GM21447 (cell line): ENCODE data around the gene AKR7A2.

Source experiments
- ATAC-seq: cut with Tn5 transposase; IDR thresholded peaks from one replicate; pipeline ENCODE4 v1.9.1; 2021; ENCODE audit not compliant: unreplicated experiment

The AKR7A2 gene

DNA sequence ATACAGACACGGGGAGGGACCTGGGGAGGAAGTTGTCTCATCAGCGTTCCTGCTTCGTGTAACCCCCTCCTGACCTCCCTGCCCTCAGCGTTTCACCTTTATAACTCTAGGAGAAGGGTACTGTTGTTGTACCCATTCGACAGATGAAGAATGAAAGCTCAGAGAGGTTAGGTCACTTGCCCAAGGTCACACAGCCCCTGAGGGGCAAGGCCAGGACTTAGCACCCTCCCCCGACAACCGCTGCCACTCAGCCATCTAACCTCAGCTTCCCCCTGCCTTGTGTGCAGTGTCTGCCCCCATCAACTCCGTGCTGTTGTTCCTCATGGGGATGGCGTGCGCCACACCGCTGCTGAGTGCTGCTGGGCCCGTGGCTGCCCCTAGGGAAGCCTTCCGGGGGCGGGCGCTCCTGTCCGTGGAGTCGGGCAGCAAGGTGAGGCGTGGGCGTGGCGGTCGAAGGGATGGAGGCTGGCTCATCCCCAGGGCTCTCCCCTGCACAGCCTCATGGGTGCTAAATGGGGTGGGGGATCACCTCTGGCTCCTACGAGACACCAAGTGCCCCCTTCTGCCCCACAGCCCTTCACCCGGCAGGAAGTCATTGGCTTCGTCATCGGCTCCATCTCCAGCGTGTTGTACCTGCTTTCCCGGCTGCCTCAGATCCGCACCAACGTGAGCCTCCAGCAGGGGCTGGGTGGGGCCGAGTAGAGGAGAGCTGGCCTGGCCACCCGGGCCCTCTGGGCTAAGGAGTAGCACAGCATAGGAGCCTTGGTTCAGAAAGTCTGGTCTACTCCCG lies 14.2 kb upstream of the AKR7A2 start:
- ATAC-seq, result no peak

DNA sequence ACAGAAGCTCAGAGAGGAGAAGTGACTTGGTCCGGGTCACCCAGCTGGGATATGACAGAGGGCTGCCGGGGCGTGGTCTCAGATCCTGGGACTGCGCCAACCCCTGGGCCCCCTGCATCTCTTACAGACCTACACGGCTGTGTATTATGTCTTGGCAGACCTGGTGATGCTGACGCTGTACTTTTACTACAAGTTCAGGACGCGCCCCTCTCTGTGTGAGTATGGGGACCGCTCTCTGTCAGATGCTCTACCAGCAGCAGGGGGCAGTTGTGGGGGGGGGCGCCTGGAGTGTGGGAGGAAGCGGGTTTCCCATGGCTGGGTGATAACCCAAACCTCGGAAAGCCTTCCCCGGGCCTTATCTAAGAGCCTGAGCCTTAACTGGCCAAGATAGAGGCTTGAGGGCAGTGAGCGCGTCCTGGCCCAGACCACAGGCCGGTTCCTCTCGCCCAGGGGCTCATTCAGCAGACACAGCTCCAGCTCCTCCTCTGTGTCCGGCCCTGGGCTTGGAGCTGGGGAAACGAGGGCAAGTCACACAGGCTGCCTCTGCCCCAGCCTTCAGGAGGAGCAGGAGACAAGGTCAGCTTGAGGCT lies 13.5 kb upstream of the AKR7A2 start:
- no peak for ATAC-seq

DNA sequence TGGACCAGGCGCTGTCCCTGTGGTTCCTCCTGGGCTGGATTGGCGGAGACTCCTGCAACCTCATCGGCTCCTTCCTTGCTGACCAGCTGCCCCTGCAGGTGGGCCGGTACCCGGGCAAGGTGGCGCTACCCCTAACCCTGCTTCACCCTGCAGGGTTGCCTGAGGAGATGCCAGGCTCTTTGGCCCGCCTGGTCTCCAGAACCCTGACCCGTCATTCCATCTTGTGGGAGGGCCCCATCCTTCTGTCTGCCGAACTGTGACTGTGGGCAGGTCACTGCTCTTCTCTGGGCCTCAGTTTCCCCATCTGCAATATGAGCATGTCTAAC lies 12.7 kb upstream of the AKR7A2 start:
- no peak for ATAC-seq

DNA sequence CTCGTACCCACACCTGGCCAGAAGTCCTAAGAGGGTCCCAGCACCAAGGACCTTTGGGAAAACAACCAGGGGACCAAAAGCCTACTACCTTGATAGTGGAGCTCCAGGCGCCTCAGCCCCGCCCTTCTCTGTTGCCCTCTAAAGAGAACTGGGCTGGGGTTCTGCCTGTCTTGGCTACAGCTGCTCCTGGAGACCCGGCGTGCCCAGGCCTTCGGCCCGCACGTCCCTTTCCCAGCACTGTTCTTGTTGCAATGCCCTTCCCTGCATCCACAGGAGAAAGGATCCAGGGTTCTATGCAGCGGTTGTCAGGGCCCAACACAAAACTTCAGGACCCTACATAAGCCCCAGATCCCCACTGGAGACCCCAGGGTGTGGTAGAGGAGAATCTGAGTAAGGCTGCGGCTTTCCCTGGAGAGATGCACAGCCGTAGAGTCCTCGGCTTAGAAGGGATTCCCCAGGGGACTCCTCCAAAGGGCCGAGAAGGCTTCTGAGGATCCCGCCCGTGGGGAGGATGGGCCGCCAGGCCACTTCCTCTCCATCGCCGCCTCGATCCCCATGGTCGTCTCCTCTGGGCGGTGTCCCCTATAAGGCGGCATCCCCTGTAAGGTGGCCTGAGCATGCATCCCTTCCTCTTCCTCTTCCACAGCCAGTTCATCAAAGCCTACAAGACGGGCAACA lies 12.2 kb upstream of the AKR7A2 start:
- no peak for ATAC-seq

DNA sequence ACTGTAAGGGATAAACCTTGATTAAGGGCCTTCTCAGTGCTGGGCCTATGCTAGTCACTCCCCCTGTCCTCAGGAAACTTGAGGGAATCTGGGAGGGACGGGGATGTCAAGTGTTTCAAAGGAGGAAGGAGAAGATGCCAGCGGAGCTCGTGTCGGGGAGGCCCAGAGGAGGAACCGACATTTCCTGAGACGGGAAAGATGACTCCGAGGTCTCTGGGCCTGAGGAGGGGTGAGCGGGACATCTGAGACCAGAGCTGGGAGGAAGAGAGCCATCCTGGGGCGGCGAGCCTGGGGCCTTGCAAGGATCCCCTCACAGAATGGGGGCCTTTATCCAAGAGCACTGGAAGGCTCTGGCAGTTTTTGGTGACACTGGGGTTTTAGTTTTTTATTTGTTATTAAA lies 10.5 kb upstream of the AKR7A2 start:
- ATAC-seq, result no peak

DNA sequence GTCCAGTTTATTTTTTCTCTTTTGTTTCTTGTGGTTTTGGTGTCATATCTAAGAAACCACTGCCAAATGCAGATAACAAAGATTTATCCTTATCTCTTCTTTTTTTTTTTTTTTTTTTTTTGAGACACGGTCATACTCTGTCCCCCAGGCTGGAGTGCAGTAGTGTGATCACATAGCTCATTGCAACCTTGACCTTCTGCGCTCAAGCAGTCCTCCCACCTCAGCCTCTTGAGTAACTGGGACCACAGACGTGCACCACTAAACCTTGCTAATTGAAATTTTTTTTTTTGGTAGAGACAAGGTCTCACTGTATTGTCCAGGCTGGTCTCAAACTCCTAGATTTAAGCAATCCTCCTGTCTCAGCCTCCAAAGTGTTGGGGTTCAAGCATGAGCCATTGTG lies 9.1 kb upstream of the AKR7A2 start:
- no peak for ATAC-seq

DNA sequence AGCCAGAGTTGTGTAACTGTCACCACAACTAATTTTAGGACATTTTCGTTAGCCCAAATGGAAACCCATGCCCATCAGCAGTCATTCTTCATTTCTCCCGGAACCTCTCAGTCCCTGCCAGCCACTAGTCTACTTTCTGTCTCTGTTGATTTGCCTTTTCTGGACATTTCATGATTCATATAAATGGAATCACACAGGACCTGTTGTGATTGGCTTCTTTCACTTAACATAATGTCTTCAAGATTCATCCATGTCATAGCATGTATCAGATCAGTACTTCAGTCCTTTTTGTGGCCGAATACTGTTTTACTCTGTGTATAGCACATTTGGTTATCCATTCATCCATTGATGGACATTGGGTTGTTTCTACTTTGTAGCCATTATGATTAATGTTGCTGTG lies 7.3 kb upstream of the AKR7A2 start:
- no peak for ATAC-seq

DNA sequence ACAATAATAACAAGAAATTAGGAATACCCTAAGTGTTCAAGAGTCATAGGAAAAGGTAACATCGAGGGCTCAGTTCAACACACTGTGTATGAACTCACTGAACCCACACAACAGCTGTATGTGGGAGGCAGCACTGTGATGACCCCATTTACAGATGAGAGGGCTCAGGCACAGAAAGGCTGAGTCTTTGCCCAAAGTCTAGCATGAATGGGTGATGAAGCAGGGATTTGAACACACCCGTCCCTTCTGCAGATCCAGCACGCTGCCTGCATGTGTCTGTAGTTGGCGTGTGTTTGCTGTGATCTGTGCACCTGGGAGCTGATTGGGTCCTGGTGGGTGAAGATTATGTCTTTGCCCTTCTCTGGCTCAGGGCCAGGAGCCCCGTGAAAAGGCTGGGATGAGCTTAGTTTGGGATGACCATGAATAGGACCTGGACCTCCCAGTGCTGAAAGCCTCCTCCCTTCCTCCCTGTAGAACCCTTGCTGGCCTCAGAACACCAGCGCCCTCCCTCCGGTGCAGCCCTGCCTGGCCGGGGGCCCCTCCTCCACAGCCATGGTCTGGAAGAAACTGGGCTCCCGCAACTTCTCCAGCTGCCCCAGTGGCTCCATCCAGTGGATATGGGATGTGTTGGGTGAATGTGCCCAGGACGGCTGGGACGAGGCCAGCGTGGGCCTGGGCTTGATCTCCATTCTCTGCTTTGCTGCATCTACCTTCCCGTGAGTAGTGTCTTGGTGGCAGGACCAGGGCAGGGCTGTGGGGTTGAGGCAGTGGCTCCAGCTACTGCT lies 5.4 kb upstream of the AKR7A2 start:
- no peak for ATAC-seq

DNA sequence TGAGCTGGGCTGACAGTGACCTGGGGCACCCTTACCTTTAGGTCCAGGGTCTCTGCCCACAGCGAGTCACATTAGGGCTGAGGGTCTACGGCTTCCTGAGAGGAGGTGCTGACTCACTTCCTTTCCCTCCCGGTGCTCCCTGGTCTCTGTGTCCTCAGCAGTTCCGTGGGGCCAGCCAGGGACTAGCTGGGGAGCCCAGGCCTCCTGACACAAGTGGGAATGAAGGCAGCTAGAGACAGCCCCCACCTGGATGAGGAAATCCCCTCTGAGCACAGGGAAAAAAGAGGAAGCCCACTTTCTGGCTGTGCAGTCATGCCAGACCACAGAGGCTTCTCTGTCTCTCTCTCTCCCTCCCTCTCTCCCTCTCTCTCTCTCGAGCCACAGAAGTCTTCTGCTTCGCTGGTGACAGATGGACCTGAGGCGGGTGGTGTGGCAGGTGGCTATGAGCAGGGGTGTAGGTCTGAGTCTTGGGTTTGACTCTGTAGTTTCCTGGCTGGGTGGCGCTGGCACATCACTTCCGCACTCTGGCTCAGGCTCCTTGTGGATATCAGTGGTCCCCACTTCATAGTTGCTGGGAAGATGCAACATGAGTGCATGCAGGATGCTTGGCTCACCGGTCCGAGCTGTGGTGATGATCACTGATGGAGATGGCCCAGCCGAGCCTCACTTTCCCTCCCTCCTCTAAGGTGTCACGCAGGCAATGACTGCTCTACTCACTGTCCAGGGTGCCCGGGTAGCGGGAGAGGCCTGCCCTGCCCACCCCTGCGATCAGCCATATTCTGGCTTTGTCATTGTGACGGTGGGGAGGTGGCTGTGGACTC lies 3.6 kb upstream of the AKR7A2 start:
- ATAC-seq, result peak; percentile 40

DNA sequence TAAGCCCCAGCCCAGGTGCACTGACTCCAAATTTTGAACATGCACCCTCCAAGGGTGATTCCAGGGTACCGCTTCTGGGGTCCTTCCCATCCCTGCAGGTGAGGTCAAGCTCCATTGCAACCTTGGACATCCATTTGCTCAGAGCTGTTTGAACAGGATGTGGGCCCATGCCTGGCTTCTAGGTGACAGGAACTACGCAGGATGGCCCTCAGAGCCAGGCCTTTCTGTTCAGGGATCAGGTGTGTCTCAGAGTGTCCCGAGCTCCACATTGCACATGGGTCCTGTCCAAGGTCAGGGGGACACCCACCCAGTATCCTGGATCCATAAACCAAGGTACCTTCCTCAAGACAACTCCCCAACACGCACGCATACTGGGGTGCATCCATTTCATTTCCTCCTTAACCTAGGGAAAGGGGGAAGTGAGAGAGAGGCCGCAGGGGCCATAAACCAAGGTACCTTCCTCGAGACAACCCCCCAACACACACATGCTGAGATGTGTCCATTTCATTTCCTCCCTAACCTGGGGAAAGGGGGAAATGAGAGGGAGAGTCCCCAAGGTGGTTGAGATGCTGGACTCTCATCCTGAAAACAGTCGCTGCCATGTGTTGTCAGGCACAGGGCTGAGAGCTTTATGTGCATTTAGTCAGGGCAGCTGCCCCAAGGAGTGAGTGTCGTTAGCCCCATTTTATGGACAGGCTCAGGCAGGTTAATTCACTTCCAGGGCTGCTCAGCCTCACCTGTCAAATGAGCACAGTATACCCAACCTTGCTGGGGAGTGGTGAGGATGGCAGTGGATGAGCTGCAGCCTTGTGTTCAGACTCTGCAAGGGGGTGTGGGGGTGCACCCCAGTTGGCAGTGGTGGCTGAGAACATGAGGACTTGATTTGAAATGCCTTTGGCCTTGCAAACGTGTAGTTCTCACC lies 2.3 kb upstream of the AKR7A2 start:
- ATAC-seq, result no peak

DNA sequence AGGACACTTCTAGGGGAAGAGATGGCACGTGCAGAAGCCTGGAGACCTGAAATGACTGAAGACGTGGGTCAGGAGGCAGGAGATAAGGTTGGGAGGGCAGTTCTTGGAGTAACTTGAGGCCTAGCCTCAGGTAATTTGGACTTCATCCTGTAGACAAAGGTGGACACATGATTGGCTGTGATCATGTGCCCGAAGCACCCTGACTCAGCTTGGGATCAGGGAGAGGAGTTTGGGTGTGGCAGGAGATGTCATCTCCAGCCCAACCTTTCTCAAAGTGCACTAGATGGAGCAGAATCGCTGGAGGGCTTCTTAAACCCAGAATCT lies 1.7 kb upstream of the AKR7A2 start:
- ATAC-seq, result no peak

DNA sequence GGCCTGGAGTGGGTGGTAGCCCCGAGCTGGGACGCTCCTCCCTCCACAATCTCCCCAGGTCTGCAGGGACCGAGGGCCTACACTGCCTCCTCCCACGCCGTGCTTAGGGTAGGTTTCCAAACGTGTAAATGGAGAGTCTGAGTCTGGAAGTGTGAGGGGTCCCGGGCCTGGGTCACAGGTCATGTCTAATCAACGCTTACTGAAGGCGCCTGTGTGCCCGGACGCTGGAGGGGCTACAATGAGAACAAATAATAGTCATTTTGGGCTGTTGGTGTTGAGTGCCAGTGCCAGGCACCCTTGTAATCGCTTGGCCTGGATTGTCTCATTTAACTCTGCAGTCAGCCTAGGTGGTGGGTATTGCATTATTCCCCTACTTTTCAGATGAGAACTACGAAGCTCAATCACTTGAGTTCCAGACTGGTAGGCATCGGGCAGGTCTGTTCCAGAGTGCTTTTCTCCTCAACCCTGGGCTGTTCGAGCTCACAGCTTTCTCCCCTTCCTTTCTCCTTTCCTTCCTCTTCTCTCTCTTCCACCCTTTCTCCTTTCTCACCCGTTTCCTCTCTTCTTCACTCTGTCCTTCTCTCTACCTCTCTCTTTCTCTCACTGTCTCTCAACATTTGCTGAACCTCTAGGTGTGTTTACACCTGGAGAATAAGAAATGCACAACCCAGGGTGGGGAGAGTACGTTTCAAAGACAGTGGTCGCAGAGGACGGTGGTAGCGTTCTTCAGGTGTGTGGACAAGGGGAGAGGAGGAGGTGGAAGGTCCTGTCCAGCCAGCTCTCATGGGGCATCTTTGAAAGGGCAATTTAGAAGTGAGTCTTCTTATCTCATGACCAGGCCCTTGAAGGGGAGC lies 1.1 kb upstream of the AKR7A2 start:
- peak; percentile 20 for ATAC-seq

DNA sequence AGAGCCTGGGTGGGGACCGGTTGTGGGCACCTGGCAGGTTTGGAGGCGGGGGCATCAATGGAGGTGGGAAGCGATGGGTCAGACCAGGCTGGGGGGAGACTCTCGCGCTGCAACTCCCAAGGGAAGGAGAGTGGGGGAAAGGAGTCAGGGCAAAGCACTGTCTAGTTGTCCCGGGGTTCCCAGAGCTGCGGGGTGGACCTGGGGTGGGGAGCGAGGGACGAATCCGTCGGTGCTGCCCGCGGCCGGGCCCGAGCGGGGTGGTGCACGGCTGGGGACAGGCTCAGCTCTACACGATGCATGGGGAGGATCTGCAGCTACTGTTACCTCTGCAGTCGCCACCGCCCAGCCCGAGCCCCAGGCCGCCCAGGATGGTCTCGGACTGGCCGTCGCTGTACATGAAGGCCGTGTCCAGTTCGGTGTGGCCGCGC lies 427 bp downstream of the AKR7A2 start:
- no peak for ATAC-seq

DNA sequence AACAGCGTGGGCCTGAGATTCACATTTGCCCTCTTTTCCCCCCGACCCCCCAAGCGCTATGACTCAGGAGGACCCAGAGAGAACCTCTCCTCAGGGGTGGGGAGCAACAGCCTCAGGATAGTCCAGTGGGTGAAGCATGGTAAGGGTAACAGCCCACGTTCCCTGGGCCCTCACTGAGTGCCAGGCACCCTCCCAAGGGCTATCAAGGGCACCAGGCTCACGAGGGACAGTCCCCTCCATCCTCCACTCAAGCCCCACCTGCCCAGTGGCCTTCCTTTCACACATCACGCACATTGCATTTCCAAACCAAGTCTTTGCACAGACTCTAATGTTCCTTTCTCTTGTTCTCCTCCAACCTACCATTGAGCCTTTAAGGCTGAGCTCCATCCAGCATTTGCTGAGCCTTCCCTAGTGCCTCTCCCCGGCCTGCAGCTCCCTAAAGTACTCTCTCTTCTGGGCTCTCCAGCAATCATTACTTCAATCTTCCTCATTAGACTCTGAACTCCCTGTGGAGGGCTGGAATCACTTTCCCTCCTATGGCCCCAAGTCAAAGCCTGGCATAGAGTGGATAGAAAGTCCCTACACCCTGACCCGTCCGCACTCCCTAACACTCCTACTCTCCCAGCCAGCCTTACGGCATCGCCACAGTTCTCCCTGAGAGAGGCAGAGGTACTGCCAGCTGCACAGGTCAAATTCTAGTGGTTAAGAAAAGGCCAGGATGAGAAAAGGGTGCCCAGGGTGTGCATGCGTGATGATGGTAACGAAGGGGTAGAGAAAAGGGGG lies 1.0 kb downstream of the AKR7A2 start:
- no peak for ATAC-seq

DNA sequence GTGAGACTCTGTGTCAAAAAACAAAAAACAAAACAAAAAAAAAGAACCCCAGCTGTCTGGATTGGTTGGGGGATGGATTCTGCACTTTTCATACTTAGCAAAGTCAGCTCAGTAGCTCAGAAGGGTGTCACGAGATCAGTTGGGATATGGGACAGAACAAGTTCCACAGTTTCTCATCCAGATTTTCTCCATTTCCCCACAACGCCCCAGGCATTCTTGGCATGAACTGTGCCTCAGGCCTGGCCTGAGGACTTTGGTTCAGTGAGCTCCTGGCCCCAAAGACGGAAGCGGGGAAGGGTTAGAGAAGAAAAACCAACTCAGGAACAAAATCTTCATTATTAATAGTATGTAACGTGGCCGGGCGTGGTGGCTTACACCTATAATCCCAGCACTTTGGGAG lies 1.9 kb downstream of the AKR7A2 start:
- no peak for ATAC-seq

DNA sequence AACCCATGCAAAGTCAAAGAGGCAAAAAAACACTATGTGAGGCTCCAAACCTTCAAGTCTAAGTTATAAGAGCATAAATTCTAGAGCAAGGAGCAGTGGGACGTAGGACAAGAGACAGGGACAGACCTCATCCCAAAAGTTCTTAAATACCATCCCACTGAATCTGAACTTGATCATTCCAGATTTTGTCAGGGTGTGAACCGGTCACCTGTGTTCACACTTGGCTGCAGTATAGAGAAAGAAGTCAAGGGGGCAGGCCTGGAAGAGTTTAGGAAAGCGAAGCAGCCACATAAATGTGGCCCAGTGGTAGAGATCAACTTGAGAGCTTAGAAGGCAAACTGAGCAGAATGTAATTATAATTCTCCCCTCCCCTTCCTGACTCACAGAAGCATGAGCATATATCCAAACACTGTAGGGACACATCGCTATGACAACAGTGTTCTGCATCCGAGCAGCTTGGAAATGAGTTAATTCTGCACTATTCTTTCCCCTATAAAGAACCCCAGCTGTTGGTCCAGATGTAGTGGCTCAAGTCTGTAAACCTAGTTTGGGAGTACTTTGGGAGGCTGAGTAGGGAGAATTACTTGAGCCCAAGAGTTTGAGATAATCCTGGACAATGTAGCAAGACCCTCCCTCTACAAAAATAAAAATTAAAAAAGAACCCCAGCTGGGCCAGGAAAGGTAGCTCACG lies 2.7 kb downstream of the AKR7A2 start:
- no peak for ATAC-seq

DNA sequence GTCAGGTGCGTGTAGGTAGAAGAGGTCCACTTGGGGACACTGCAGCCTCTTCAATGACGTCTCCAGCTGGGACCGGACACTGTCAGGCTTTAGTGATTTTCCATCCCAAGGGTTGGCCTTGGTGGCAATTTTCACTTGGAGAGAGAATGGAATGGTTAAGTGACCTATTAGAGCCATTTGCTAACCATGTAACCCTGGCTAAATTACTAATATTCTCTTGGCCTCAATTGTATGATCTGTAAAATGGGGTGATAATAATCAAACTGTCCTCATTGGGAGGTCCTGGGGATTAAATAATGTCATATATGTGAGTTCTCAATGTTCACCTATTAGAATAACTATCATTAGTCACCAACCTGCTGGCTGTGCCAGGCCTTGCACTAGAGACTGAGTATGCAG lies 3.4 kb downstream of the AKR7A2 start:
- ATAC-seq, result no peak
